ENCODE results near the gene CAPN5.
"Not testable (repeated sequence)": the region's sequence is repeated elsewhere in the genome, so short reads cannot be mapped to it uniquely, and the experiment has no call there.

The CAPN5 gene

DNA sequence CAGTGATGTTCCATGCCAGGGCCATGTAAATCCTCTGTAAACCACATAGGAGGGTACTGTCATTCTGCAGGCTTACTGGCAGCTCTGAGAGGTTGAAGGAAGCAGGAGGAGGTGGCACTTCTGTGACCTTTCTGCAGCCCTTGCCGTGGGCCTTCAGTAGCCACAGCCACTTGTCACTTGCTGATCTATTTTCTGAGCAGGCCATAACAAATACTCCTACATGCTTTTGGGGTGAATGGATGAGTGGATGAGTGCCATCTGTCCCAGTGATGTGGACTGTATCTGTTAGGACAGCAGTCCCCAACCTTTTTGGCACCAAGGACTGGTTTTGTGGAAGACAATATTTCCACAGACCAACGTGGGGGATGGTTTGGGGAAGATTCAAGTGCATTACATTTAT lies 22.4 kb upstream of the CAPN5 start:
- no peak for DNase-seq

DNA sequence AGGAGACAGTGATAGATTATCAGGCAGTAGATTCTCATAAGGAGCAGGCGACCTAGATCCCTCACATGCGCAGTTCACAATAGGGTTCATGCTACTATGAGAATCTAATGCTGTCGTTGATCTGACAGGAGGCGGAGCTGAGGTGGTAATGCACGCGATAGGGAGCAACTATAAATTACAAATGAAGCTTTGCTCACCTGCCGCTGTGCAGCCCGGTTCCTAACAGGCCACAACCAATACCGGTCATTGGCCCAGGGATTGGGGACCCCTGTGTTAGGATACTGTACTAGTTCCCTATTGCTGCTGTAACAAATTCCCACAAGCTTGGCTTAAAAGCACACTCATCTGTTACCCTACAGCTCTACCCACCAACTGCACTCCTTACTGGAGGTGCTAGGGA lies 21.9 kb upstream of the CAPN5 start:
- no peak for DNase-seq

DNA sequence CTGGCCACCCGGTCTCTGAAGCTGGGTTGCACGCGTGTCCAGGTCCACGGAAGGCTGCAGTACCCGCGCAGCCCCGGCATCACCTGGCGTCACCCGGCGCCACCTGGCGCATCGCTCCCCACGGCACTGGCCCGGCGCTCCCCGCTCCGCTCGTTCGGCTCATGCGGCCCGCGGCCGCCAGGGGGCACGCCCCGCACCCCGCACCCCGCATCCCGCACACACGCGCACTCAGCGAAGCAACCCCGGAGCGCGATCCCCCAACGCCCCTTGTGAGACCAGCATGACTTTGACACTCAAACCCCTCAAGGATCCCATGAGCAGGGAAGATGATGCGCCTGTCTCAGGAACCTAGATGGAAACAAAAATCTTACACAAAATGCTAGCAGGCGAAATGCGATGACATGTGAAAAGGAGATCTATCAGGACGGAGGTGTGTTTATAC lies 20.7 kb upstream of the CAPN5 start:
- peak; percentile 62 for DNase-seq

DNA sequence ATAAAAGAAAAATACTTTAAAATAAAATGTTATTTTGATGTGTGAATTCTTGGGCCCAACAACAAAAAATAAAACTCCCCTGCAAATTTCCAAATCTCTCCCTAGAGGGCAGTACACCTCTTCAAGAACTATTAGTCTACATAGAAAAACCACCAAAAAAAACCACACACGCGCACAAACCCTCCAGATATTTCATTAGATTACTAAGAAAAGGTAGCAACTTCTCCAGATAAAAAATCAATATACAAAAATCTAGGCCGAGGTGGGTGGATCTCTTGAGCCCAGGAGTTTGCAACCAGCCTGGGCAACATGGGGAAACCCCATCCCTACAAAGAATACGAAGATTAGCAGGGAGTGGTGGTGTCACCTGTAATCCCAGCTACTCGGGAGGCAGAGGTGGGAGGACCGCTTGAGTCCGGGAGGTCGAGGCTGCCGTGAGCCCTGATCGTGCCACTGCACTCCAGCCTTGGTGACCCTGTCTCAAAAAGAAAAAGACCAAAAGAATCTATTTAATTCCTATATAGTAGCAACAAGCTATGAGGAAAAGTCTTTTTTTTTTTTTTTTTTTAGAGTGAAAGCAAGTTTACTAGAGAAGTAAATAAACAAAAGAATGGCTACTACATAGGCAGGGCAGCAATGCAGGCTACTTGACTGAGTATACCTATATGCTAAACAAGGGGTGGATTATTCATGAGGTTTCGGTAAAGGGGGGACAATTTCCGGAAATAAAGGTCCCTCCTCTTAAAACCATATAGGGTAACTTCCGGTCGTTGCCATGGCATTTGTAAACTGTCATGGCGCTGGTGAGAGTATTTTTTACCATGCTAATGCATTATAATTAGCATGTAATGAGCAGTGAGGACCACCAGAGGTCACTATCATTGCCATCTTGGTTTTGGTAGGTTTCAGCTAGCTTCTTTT lies 19.5 kb upstream of the CAPN5 start:
- DNase-seq = peak; percentile 70

DNA sequence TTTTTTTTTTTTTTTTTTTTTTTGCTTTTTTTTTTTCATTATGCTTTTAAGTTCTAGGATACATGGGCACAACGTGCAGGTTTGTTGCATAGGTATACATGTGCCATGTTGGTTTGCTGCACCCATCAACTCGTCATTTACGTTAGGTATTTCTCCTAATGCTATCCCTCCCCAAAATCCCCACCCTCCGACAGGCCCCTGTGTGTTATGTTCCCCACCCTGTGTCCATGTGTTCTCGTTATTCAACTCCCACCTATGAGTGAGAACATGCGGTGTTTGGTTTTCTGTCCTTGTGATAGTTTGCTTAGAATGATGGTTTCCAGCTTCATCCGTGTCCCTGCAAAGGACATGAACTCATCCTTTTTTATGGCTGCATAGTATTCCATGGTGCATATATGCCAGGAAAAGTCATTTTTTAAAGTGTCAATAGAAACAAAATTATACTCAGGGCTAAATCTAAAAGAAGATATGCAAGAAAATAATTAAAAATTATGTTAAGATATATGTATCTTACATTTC lies 18.8 kb upstream of the CAPN5 start:
- DNase-seq = not testable (repeated sequence)

DNA sequence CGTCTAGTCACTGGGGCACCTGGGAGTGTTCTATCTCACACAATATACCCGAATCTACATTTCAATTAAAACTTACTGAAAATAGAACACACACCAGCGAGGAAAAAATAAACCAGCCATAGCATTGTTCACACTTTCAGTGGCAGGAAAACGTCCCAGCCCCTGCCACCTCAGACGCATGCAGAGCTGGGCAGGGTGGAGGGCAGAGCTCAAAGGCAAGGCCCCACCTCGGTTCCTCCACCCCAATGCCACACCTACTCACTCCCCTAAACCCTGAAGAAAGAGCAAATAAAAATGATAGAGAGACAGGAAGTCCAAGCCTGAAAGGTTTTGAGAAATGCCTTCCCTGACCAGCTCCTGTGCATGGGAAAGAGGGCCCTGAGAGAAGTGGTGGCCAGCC lies 17.7 kb upstream of the CAPN5 start:
- no peak for DNase-seq

DNA sequence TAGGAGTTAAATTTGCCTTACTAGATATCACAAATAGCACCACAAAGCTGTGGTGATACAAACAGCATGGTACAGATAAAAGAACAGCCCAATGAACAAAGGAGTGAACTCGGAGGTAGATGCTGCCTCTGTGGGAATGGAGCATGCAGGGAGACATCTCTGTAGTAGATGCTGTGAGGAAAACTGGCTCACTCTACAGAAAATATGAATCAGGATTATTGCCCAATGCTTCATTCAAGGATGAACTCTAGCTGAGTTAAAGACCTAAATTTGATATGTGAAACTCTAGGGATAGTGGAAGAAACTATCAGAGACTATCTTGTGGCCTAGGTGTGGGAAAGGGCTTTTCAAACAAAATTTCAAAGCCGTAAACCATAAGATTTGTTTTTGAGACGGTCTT lies 15.3 kb upstream of the CAPN5 start:
- no peak for DNase-seq

DNA sequence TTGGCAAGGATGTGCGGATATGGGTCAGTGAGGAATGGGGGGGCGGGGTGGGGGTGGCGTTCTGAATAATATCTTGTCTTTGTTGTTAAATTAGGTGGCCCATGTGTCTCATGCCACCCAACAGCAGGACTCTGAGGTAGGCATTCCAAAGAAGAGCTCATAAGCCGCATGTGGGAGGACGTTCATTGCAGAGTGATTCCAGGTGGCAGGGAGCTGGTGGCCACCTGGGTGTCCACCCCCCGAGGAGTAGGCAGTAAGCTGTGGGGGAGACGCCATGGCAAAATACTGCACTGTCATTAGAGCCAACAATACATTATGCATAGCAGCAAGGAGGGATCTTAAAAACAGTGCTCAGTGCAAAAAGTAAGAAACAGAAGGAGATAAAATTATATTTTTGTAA lies 14.3 kb upstream of the CAPN5 start:
- no peak for DNase-seq

DNA sequence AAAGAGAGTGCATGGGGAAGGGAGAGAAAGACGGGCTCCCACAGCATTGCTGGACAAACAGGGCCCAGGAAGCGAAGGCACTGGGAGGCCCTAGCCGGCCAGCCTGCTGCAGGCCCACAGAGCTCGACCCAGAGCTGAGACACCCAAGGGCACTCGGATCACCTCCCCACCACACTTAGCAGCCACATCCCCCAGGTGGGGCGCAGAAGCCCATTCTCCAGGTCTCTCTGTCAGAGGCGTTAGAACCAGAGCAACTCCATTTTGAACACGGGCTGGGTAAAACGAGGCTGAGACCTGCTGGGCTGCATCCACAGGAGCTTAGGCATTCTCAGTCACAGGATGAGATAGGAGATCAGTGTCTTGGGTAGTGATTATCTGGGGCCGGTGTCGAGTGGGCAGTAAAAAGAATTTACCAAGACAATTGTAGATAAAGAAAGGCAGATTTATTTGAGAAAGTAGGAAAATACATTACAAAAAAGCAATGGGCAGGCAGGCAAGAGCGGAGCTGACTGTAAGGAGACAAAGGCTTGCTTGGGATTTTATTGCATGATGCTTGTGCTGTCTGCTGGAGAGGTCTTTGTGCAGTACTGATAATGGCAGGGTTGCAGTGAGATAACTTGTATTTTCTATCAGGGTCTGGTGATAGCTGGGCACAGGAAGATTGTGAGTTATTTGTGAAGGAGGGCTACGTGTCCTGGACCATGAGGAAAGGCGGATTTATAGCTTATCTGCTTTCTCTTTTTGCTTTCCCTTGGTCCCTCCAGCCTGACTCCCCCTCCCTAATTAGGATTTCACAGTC lies 13.4 kb upstream of the CAPN5 start:
- DNase-seq = no peak

DNA sequence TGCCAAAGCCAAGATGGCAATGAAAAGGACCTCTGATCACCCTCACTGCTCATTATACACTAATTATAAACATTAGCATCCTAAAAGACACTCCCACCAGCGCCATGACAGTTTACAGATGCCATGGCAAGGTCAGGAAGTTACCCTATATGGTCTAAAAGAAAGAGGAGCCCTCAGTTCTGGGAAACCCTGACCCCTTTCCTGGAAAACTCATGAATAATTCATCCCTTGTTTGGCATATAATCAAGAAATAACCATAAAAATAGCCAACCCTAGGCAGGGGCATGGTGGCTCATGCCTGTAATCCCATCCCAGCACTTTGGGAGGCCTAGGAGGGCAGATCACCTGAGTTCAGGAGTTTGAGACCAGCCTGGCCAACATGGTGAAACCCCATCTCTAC lies 12.7 kb upstream of the CAPN5 start:
- DNase-seq = no peak

DNA sequence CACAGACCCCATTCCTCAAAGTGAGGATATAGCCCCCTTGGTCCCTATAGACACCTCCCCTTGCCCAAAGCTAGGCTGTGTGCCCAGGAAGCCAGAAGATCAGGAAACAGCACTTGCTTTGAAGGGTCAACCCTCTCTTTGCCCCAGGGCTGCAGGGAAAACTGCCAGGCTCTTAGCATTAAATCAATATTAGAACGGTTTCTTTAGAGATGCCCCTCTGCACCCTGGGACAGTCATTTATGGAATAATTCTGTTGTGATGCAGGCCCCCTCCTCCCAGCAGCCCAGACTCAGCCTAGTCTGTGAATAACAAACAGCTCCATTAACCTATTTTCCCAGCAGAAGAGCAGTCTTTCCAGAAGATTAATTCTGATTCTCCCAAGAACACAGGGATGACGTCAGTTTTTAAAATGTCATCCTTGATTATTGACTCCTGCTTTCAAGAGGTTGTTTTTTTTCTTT lies 11.6 kb upstream of the CAPN5 start:
- no peak for DNase-seq

DNA sequence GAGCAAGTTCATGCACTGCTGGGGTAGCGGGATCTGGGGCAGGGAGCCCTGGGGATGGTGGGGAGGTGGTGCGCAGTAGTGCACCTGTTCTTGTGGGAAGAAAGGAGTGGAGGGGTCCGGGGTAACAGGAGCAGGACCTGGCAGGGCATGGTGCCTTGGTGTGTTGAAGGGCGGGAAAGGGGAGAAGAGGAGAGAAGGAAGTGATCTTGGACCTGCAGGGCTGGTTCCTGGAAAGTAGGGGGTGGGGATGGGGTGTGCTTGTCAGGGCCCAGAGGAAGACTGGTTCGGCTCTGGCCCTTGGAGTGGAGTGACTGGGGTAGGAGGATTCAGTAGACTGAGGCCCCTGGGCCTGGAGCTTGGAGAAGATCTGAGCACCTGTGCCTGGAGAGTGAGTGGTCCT lies 10.9 kb upstream of the CAPN5 start:
- no peak for DNase-seq

DNA sequence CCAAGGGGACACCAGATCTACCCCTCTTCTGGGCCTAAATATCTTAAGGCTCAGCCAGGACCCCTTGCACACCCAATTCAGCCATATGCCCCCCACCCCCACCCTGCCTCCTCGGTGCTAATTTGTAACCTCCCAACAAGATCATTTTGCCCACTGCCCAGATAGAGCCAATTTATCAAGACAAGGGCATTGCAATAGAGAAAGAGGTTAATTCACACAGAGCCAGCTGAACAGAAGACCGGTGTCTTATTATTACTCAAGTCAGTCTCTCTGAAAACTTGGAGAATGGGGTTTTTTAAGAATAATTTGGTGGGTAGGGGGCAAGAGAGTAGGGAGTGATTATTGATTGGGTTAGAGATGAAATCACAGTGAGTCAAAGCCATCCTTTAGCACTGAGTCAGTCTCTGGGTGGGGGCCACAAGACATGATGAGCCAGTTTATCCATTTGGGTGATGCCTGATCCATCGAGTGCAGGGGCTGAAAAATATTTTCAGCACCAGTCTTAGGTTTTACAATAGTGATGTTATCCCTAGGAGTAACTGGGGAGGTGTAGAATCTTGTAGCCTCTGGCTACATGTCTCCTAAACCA lies 9.9 kb upstream of the CAPN5 start:
- DNase-seq = no peak

DNA sequence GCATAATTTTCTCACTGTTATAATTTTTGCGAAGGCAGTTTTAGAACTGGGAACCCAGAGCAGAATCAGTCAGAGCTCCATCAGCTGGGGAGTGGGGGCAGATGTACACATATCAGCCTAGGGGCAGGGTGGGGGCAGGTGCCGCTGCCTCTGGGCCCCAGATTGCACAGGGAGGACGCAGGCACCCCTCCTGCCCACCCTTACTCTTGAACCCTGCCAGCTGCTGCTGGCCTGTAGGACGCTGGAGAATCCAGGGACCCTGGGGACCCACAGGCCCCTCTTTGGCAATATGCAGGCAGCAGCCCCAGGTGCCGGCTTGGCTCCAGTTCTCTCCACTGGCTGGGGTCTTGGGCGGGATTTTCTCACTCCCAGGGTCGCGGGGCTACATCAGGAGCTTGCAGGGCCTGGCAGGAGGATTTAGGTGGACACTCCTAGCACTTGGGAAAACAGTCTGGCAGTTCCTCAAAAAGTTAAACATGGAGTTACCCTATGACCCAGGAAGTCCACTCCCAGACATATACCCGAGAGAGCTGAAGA lies 8.8 kb upstream of the CAPN5 start:
- DNase-seq = no peak

DNA sequence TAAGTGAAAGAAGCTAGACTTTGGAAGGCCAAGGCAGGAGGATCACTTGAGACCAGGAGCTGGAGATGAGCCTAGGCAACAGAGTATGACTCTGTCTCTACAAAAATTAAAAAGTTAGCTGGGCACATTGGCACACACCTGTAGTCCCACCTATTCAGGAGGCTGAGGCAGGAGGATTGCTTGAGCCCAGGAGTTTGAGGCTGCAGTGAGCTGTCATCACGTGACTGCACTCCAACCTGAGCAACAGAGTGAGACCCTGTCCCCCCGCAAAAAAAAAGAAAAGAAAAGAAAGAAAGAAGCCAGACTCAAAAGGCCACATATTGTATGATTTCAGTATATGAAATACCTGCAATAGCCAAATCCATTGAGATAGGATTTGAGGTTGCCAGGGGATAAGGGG lies 7.9 kb upstream of the CAPN5 start:
- no peak for DNase-seq

DNA sequence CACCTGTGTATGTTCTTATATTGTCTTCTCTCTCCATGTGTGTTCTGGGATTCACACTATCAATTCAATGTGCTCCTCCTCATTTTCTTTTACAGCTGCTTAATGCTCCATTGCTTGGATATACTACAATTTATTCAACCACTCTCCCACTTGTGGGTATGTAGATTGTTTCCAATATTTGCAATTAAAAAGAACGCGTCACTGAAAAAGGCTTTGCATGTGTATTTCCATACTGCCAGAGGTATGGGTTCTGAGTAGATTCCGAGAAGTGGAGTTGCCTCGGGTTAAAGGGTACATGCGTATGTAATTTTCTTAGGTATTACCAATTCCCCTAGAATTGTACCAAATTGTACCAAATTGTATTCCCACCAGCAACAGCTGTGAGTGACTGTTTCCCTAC lies 7.0 kb upstream of the CAPN5 start:
- DNase-seq = no peak

DNA sequence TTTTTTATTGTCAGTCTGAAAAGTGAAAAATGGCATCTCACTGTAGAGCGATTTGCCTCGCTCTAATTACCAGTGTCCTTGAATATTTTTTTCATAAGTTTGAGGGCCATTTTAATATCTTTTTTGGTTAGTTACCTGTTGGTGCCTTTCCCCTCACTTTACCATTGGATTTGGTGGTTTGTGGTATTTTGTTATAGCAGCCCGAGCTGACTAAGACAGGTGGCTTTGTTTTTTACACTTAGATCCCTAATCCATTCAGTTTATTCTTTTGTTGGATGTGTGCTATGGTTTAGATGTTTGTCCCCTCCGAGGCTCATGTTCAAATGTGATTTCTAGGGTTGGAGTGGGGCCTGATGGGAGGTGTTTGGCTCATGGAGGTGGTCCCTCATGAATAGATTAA lies 6.5 kb upstream of the CAPN5 start:
- no peak for DNase-seq

DNA sequence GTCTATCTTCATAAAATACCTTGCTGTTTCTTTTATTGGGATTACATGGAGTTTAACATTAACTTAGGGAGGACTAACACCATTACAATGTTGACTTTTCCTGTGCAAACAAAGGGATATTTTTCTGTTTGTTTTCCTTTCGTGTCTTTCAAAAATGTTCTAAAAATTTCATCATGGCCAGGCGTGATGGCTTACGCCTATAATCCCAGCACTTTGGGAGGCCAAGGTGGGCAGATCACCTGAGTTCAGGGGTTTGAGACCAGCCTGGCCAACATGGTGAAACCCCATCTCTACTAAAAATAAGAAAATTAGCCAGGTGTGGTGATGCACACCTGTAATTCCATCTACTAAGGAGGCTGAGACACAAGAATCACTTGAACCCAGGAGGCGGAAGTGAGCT lies 5.5 kb upstream of the CAPN5 start:
- not testable (repeated sequence) for DNase-seq

DNA sequence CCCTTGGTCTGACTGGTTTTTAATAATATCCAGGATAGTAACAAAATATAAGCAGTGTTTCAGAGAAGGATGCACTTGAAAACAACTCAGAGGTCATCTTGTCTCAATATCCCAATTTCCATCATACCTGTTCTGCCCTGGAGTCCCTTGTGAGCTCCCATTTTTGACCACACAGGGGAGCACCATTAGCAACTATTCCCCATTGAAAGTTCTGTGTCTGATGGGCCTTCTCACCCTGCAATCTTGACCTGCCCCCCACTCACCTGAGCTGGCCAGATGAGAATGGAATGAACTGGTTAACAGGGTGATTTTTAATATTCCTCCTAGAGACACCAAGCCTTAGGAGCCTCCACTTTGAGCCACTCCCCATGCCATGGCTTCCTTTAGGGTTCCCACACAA lies 3.8 kb upstream of the CAPN5 start:
- no peak for DNase-seq

DNA sequence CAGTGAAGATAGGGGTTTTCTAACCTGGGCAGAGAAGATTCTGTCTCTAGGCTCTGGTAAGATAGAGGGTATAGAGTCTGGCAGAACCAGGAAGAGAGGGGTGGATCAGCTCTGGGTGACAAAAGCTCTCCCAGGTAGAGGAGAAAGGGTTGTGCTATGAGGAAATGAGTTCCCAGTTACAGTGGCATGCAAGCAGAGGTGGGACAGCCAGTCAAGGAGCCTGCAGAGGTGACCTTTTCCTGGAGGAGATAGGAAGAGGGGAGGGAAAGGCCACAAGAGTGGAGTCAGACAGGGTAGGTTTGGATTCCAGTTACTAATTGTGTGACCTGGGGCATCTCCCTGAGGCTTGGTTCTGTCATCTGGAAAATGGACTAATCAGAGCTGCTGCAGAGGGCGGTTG lies 3.4 kb upstream of the CAPN5 start:
- DNase-seq = no peak

DNA sequence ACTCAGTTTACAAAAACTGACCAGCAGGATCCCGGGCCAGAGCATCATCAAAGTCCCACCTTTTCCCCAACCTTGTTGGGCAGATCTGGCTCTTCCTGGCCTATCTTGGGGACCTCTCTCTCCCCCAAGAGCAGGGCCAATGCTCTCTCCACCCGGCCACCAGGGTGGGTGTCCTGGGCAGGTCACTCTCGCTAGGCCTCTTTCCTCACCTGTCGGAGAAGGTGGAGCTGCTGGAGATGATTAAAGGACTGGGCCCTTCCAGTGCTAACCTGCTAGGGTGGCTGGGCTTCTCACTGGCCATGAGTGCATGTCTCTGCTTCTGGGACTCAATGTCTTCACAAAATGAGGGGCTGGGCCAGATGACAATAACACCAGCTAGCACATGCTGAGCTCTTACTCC lies 2.9 kb upstream of the CAPN5 start:
- DNase-seq = no peak

DNA sequence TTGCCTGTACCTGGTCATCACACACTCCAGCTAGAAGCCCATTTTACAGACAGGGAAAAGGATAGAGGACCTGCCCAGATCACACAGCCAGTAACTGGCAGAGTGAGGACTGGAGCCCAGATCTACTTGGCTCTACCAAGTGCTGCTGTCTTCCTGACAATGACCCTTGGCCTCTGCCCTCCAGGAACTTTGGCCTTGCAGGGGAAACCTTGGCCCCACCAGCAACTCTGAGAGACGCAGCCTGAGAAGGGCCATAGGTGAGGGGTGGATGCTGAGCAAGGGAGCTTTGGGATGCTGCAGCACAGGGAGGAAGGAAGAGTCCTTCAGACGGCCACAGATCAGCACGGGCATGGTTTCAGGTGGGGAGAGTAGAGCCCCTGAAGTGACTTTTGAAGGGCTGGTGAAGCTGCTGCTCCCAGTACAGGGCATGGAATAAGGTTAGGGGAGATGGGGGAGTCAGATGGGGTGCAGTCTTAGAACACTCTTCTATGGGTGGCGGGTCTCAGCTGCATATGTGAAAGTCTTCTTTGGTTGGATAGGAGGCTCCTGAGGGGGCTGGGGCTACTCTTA lies 2.0 kb upstream of the CAPN5 start:
- DNase-seq = no peak

DNA sequence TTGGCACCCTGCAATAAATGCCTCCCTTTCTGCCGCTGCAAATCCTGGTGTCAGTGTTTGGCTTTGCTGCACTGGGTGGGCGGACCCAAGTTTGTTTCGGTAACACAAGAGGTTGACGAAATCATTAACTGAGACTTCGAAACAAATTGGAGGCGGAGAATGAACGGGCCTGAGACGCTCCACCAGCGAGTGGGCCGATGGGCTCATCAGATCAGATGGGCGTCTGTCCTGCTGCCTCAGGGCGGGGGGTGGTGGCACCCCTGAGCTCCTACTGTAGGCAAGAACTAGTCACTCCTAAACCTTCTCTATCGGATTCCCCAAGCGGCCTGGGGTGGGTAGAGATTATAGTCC lies 918 bp upstream of the CAPN5 start:
- DNase-seq = no peak

Data from activated CD8-positive, alpha-beta memory T cell treated with anti-CD3 and anti-CD28 coated beads, Interleukin-2, amount 50 U/mL, for 4 hours (primary cell).